CD4-positive, alpha-beta T cell treated with Interleukin-6 for 4 hours (primary cell): ENCODE measurements around the gene GDPD1.
"Not testable (repeated sequence)": the region's sequence is repeated elsewhere in the genome, so short reads cannot be mapped to it uniquely, and the experiment has no call there.

Experiments used
- DNase-seq: peaks from one replicate; pipeline ENCODE4 v3.0.0-alpha.2; 2020; ENCODE audit warnings: mixed read lengths

GDPD1 gene

GRCh38 chr17:59220328-59221158 is at the start of gene GDPD1:
TSS of gene GDPD1 (plus strand) at chr17:59220511. CDS start at chr17:59220610, 99 bp downstream.
- DNase-seq = peak; percentile 99

GRCh38 chr17:59172436-59173004 is 47.8 kb upstream of the GDPD1 start:
- no peak for DNase-seq

GRCh38 chr17:59174671-59175070 is 45.6 kb upstream of the GDPD1 start:
- no peak for DNase-seq

GRCh38 chr17:59175076-59175475 is 45.2 kb upstream of the GDPD1 start:
- DNase-seq = no peak

- no peak for DNase-seq
Measured at GRCh38 chr17:59178266-59178985, 41.9 kb upstream of the GDPD1 start.

- DNase-seq = not testable (repeated sequence)
Measured at GRCh38 chr17:59179601-59180000, 40.7 kb upstream of the GDPD1 start.

GRCh38 chr17:59180626-59181025 is 39.7 kb upstream of the GDPD1 start:
- no peak for DNase-seq

- no peak for DNase-seq
Measured at GRCh38 chr17:59181481-59181880, 38.8 kb upstream of the GDPD1 start.

GRCh38 chr17:59185997-59186396 is 34.3 kb upstream of the GDPD1 start:
- no peak for DNase-seq

GRCh38 chr17:59186850-59187249 is 33.5 kb upstream of the GDPD1 start:
- DNase-seq = no peak

GRCh38 chr17:59190806-59191205 is 29.5 kb upstream of the GDPD1 start:
- DNase-seq = no peak

GRCh38 chr17:59193336-59193862 is 26.9 kb upstream of the GDPD1 start:
- no peak for DNase-seq

GRCh38 chr17:59199398-59199797 is 20.9 kb upstream of the GDPD1 start:
- DNase-seq = no peak

- DNase-seq = no peak
Measured at GRCh38 chr17:59202320-59202719, 18.0 kb upstream of the GDPD1 start.

- DNase-seq = no peak
Measured at GRCh38 chr17:59219370-59219769, 941 bp upstream of the GDPD1 start.

- no peak for DNase-seq
Measured at GRCh38 chr17:59219992-59220327, 351 bp upstream of the GDPD1 start.

- DNase-seq = peak; percentile 18
Measured at GRCh38 chr17:59221159-59221847, 992 bp downstream of the GDPD1 start.

GRCh38 chr17:59223813-59224212 is 3.5 kb downstream of the GDPD1 start:
- DNase-seq = no peak

GRCh38 chr17:59228588-59228987 is 8.3 kb downstream of the GDPD1 start:
- not testable (repeated sequence) for DNase-seq

- DNase-seq = no peak
Measured at GRCh38 chr17:59230764-59231163, 10.5 kb downstream of the GDPD1 start.

GRCh38 chr17:59234631-59235030 is 14.3 kb downstream of the GDPD1 start:
- DNase-seq = no peak

GRCh38 chr17:59238906-59239305 is 18.6 kb downstream of the GDPD1 start:
- no peak for DNase-seq

GRCh38 chr17:59244081-59244480 is 23.8 kb downstream of the GDPD1 start:
- no peak for DNase-seq
